GM19193 (cell line): ENCODE results near the gene BNC2.

Experiments used
- POLR2A ChIP-seq: IDR thresholded peaks from 4 replicates; pipeline ENCODE4 v1.6.1; 2011; ENCODE audit not compliant: insufficient read depth, insufficient read length; ENCODE audit errors: extremely low read depth

Gene BNC2

DNA sequence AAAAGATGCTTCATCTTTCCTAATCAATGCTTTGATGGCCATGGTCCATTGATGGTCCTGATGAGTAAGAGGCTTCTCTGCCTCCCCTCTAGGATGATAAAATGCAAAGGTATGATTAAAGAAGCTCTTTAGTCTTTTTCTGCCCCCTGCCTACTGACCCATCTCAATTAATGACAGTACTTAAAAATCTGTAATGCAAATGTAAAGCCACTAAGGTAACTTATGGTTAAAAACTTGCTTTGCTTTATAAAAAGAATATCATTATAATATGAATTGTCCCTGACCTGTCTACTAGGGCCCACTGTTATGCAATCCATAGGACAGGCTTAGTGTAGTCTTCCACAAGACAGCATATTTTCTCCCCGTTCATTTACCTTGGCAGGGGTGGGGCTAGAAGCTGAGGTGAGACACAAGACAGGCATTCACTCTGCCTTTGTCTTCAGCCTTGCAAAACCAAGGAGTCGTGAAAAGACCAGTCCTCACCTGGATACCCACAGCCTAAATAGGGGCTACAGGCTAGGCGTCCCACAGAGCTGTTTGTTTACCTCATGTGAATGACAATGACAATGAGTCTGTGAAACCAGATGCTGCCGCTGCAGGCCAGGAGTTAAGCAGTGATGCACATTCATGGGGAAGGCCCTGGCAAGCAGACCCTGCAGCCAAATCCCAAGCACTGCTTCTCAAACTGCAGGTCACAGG, 60.4 kb downstream of the BNC2 start:
- TF ChIP-seq POLR2A: no peak

DNA sequence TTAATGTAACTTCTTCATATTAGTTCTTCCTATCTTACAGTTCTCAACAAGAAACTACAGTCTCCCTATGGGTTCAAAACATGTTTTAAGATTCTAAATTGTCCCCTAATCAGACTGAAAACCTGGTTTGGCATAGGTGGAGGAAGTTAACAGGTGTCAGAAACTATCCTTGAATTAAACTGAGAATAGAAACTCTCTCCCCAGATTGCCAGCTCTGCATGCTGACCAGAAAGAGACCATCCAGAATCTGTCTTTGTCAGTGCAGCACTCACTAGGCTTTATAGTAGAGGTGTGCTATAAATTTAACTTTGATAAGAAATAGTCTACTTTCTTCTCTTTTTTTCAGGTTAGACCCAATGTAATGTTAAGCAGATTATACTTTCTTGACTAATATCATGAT, 63.8 kb downstream of the BNC2 start:
- no peak for TF ChIP-seq POLR2A

DNA sequence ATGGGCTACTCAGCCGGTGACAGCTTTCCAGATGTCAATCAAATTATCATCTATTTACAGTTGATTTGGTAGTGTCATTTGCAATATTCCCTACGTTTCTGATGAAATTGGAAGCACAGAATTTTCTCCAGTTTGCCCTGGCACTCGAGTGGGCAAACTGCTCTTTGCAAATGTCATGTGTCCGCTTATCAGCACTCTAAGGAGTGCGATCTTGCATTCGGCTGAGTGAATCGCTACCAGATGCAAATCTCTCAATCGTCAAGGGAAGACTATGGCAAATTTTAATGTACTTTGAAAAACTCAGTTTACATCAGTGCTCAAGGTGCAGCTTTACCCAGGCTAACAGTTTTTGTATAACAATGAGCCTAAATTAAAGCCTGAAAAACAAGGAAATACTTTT, 66.8 kb downstream of the BNC2 start:
- no peak for TF ChIP-seq POLR2A

DNA sequence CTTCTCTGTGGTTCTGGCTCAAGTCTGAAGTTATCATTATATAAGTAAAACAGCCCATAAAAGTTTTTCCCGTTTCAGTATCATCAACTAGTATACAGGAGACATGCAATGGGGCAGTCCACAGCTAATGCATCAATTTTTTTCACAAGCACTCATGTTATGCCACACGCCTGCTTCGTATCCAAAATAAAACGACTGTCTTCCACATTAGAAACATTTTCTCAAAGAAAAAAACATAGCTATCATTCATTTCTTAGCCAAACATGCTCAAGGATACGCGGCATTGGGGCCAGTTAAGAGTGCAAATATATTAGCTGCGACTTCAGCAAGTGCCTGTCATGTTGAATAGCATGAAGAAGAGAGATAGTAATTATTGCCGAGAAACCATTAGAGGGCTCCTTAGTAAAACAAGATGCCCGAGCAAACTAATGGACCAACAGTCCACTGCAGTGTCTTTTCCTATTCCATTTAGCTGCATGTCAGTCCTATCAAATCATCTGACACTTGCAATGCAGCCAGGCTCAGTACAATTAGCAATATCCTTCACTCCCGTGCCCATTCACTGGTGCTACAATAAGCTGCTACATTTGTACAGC, 68.5 kb downstream of the BNC2 start:
- no peak for TF ChIP-seq POLR2A

DNA sequence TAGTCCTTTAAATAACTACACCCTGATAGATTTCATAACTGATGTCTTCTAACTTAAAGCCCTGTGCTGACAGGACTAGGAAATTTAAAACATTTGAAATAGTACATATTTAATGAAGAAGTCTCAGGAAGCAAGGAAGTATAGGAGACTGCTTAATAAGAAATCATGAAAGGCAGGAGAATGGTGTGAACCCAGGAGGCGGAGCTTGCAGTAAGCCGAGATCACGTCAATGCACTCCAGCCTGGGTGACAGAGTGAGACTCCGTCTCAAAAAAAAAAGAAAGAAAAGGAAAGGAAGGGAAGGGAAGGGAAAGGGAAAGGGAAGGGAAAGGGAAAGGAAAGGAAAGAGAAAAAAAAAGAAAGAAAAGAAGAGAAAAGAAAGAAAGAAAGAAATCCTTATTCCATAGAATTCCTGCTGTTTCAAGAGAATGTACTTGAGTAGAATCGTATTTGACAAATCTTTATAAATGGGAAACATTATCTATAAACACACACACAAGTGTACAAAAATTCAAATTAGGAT, 74.1 kb downstream of the BNC2 start:
- no peak for TF ChIP-seq POLR2A

DNA sequence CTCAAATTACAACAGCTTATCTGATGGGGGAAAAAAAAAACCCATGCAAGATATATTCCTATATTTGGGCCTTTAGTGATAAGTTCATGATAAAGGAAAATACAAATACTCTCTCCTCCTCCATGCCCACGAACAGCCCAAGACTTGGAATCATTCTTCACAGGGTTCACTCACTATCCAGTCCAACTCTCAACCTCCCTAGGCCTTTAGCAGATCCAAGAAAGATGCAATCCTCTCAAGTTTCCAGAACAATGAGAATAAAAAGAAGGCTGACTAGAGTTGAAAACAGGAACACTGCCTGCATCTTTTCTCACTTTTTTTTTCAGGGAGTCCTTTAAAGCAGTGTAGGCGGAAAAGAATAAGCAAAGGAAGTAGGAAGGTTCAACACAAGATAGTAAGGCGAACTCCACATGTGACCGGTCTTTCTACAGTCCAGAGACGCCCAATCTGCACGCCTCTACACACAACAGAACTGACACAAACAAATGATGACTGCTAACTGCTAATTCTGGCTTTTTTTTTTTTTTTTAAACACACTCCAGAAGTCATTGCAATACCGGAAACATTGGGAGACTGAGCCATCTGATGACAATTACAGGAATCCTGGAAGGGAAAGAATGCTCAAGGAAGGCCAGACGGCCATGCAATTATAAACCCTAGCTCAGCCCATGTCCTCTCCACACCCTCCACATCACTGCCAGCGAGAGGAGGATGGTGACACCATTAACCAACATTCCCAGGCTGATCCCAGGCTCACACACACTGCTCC, 75.4 kb downstream of the BNC2 start:
- TF ChIP-seq POLR2A: no peak

DNA sequence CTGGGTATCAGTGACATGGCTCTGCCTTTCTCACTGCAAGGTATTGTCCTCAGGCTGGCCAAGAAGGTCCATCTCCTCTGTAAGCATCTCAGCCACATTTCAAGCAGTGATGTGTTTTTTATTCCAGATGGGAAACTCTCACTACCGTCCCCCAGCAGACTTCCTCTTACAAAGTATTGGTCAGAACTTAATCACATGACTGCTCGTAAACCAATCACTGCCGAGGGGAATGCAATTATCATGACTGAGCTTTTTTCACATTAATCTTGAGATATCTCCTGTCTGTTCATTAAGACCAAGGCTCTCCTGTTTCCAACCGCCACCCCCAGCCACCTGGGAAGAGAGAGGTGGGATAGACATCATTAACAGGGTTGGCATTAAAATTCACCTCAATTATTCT, 76.4 kb downstream of the BNC2 start:
- TF ChIP-seq POLR2A: no peak

DNA sequence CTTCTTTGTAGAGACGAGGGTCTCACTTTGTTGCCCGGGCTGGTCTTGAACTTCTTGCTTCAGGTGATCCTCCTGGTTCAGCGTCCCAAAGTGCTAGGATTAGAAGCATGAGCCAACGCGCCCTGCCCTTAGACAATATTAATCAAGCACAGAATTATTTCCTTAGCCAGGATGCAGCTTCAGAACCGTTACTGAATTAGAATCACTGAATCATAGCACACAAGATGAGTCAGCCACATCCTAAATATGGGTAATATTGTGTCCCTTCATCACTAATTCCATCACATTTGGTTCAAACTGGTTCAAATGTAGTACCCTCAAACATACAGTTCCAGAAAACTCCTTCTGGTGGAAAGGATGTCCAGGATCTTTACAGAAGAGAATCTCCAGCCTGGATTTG, 82.7 kb downstream of the BNC2 start:
- no peak for TF ChIP-seq POLR2A

DNA sequence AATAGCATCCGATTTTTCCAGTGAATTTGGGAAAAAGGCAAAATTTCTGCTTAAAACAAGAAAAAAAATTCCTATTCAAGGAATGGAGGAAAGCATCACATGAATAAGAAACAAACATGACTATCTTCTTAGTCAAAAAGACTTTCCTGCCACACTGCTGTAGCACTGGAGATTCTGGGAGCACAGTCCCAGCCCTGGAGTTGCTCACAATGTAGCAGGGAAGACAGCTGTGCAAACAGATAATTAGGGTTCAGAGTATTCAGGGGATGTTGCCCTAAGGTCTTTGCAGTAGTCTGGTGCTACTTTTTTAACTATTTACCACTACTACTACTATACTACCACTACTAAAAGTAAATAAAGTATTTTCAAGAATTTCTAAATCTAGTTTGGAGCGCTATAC, 86.5 kb downstream of the BNC2 start:
- TF ChIP-seq POLR2A: no peak

DNA sequence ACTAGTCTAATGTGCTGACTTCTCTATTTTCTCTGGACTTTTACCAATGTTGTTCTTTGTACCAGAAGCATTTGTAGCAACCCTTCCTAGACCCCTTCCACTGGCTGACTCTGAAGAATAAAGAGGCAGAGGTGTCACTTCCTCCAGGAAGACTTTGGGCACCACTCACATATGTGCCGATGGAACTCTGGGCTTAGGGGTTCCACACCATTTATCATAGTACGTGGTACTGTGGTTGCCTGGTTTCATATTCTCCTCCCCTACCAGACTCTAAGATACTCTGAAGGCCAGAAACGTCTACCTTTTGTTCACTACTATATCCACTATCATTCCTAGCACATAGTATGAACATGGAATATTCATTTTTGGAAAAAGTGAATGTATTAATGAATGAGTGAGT, 88.0 kb downstream of the BNC2 start:
- TF ChIP-seq POLR2A: no peak

DNA sequence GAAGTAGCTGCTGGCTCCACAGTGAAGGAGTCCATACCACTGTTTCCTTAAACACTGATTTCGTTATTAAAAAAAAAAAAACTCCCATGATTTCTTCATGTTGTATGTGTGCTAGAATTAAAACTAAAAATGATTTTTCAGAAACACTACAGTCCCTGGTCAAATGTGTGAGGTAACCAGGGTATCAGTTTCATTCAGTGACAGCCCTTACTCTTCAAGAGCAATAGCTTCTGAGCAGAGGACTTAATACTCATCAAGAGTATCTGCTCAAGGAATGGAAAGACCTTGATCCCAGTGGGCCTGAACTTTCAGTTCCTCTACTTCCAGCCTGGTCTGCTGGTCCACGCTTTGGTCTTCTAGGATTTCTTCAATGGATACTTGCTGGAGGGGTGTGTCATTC, 95.1 kb downstream of the BNC2 start:
- TF ChIP-seq POLR2A: no peak

DNA sequence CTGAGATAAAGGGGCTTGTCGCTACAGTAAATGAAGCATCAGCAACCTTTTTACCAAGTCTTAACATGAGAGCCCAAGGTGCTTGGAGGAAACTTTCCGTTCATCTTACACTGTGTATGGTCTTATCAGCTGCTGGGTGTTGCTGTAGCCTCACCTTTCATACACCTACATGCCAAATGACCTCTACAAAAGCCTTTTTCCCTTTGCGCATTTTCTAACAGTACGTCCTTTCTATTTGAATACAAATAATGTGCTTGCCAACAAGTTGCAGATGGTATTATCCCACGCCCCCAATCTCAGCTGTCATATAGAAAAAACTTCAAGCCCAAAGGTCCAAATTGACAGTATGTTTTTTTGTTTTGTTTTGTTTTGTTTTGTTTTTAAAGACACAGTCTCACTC, 96.9 kb downstream of the BNC2 start:
- no peak for TF ChIP-seq POLR2A

DNA sequence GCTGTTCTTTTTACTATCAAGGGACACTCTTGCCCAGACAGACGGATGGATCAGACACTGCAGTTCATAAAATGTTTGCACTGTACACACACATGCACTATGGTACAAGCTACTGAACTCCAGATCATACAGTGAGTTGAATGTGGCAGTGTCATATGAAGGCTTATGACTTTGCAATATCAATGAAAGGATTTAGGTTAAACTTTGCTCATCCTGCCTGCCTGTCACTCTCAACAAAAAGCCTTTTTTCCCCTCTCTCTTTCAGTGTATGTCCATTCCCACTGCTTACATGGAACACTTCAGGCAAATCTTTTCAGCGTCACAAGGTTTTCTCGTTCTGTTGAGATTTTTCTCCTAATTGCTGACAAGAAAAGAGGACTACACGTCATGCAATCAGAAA, 97.4 kb downstream of the BNC2 start:
- TF ChIP-seq POLR2A: no peak

DNA sequence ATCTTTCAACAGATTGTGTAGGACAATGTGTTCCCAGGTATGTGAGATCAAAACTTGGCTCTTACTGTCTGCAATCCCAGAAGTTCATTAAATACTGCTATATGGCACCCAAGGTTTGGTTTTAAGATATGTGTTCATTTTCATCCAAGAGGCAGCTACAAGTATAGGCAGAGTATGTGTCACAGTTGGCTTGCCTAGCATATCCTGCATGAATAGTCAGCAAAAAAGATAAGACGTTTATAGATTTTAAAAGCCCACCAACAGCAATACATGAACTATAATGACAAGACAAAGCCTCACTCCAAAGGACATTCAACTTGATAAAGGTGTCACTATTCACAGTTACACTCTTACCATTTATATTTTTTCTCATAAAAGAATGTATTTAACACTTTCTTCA, 99.1 kb downstream of the BNC2 start:
- TF ChIP-seq POLR2A: no peak

DNA sequence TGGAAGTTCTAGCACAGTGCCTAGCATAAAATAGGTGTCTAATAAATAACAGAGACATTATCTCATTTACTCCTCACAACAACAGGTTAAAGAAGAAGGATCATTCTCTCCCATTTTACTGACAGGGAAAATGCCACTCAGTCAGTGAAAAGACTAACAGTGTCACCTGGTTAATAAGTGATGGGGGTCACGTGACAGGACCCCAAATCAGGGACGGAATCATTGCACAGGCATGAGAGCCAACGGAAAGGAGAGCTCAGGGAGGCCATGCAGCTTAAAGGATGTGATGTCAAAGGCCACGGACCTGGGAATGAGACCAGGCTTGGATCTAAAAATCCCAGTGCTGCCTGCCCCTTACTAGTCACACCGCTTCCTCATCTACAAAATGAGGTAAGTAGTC, 101.2 kb downstream of the BNC2 start:
- TF ChIP-seq POLR2A: no peak

DNA sequence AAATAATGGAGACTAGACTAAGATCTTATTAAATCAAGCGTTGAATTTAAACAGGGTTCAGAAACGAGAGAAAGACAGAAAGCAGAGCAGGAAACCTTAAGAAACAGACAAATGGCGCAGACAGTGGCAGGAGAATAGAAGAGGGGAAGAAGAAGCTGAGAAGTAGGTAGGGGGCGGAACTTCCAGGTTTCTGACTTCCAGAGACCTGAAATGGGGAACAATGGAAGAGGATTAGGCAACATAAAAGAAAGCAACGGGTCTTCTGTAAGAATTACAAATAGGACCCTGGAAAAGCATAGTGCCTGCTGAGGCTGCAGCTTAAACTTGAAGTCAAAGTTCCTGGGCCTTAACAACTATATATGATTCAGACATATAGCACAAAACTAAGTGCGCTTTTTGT, 101.7 kb downstream of the BNC2 start:
- TF ChIP-seq POLR2A: no peak
